Testis (tissue), 3 donors: ENCODE results near the gene TPO. TPM values are rescaled to one million over a fixed set of nuclear protein-coding genes. Genes with fewer than 3 reads are reported as not detected.

Source experiments
- DNase-seq: peaks from one replicate; pipeline ENCODE4 v3.0.0-alpha.2; 2019
- H3K27ac ChIP-seq, 2 donors: fragments of 200-600 bp; sonication (generic); one replicate each; pipeline ENCODE4 v1.5.1; 2019
- H3K27me3 ChIP-seq: fragments of 200-600 bp; sonication (generic); one replicate; pipeline ENCODE4 v1.5.1; 2019
- H3K36me3 ChIP-seq: fragments of 200-600 bp; sonication (generic); one replicate; pipeline ENCODE4 v1.5.1; 2017; ENCODE audit warnings: low read depth; ENCODE audit errors: missing control alignments
- H3K4me1 ChIP-seq: fragments of 200-600 bp; sonication (generic); one replicate; pipeline ENCODE4 v1.5.1; 2019
- H3K4me3 ChIP-seq, 2 donors: fragments of 200-600 bp; sonication (generic); one replicate each; pipeline ENCODE4 v1.5.1; 2017 to 2019
- H3K9me3 ChIP-seq: fragments of 200-600 bp; sonication (generic); one replicate; pipeline ENCODE4 v1.5.1; 2017
- POLR2A ChIP-seq: fragments of 450-650 bp; IDR thresholded peaks from one replicate; pipeline ENCODE4 v1.6.1; 2017; ENCODE audit warnings: antibody characterized with exemption, mild to moderate bottlenecking, moderate library complexity
- WGBS, 2 donors: methylation state at CpG; one replicate each; pipeline ENCODE4 v1.1.5; 2018; 5-methylcytosine and 5-hydroxymethylcytosine counted together
- intact Hi-C: fragments of 100-400 bp; cut with DNase I; formaldehyde crosslinking; loops from one replicate; pipeline ENCODE4 v1.15.1; 2023; ENCODE audit warnings: low total_unique reads
- polyA plus RNA-seq: library from polyadenylated mRNA; stranded (reverse); fragments of 350-450 nt; fragmentation: Illumina TruSeq; extraction: RNeasy Lipid Tissue Mini Kit (QIAGEN cat#74804); gene quantifications from one replicate; pipeline ENCODE4 v1.2.3, GENCODE V29; 2014; ENCODE audit warnings: low read depth, low replicate concordance; ENCODE audit not compliant: insufficient read depth
- total RNA-seq, 2 donors: library from RNA; depleted of rRNA; stranded (reverse); fragments of >200 nt; gene quantifications; one replicate each; pipeline ENCODE4 v1.2.3, GENCODE V29; 2016
- TF ChIP-seq, protein P1 (sequence below), 3 experiments: fragments of 450-650 bp in 2 of 3; fragments of 200-600 bp in 1 of 3; sonication (generic) in 1 of 3; IDR thresholded peaks; one replicate each; pipeline ENCODE4 v1.5.1; 2016 to 2019; ENCODE audit warnings: antibody characterized with exemption in 3 of 3, mild to moderate bottlenecking in 2 of 3, moderate library complexity in 1 of 3

Gene TPO
- total and polyA plus RNA-seq, 3 donors from 2014 or later, result 2.9 to 5.6 (median 2.9) TPM

DNA sequence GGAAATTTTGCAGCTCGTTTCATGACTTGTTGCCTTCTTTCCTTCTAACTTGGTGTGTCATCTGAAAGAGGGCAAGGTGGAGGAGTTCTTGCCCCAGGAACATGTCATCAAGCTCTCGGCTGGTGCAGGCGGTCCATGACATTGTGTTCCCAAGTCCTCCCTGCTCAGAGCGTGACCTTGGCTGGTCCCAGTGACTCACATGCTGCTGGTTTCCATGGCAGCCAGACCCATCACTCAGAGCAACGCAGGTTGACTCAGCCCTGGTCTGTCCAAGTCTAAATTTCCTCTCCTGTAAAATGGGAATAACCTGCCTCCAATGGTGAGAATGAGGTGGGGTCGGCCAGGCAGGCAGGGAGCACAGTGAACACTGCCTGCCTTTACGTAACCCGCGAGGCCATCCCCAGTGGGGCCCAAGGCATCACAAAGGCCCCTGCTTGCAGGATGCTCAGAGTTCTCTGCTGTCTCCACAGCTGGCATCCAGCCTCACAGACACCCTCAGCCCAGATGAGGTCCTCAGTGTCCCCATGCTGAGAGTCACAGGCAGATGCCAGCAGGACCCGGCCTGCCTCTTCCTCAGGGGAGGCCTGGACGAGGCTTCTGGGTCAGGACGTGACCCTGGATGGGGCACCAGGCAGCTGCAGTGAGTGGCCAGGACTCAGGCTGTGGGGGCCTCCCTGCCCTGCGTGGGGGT, 143.7 kb downstream of the TPO start:
- H3K27ac ChIP-seq, result no peak overlapping the region
- TF ChIP-seq, protein P1, sequence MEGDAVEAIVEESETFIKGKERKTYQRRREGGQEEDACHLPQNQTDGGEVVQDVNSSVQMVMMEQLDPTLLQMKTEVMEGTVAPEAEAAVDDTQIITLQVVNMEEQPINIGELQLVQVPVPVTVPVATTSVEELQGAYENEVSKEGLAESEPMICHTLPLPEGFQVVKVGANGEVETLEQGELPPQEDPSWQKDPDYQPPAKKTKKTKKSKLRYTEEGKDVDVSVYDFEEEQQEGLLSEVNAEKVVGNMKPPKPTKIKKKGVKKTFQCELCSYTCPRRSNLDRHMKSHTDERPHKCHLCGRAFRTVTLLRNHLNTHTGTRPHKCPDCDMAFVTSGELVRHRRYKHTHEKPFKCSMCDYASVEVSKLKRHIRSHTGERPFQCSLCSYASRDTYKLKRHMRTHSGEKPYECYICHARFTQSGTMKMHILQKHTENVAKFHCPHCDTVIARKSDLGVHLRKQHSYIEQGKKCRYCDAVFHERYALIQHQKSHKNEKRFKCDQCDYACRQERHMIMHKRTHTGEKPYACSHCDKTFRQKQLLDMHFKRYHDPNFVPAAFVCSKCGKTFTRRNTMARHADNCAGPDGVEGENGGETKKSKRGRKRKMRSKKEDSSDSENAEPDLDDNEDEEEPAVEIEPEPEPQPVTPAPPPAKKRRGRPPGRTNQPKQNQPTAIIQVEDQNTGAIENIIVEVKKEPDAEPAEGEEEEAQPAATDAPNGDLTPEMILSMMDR (IDR thresholded peaks at IDR 0.05), result no peak
- TF ChIP-seq POLR2A, result no peak
- H3K27me3 ChIP-seq, result no peaks in the 10 kb centered on the region
- no peaks in the 10 kb centered on the region for H3K36me3 ChIP-seq
- peak overlapping the region in 1 of 2 donors; percentile 16 for H3K4me3 ChIP-seq
- DNase-seq, result peak; percentile 74
- intact Hi-C loops, result no loop called here
- WGBS, 2 donors, result 71 to 72% methylated on average over 9 to 11 of the region's 13 CpGs
- no peaks in the 10 kb centered on the region for H3K9me3 ChIP-seq
- no peaks in the 10 kb centered on the region for H3K4me1 ChIP-seq

DNA sequence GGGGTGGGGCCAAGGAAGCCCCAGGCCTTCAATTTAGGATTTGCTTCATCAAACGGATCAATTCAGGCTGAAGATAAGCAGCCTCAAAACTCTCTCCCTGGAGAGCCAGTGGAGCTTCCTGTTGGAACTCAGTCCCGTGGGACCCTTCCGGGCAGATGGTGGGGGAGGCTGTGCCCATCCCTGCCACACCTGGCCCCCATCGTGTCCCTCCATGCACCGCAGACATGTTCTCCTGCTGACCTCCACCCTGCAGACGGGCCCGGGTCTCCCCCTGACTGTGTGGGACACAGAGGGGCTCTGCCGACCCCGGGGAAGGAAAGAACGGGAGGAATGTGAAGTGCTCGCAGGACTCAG, 144.2 kb downstream of the TPO start:
- no peak for DNase-seq
- Histone ChIP-seq H3K27ac (no peak overlapping the region), H3K27me3 (no peaks in the 10 kb centered on the region), H3K36me3 (no peaks in the 10 kb centered on the region), H3K9me3 (no peaks in the 10 kb centered on the region), H3K4me1 (no peaks in the 10 kb centered on the region), H3K4me3 (peak overlapping the region; percentile 12 to 16)
- WGBS, 2 donors, result 75 to 77% methylated on average over 10 to 11 of the region's 11 CpGs
- intact Hi-C loops, result no loop called here
- TF ChIP-seq POLR2A, result no peak
- TF ChIP-seq, protein P1 (IDR thresholded peaks at IDR 0.05), result no peak

DNA sequence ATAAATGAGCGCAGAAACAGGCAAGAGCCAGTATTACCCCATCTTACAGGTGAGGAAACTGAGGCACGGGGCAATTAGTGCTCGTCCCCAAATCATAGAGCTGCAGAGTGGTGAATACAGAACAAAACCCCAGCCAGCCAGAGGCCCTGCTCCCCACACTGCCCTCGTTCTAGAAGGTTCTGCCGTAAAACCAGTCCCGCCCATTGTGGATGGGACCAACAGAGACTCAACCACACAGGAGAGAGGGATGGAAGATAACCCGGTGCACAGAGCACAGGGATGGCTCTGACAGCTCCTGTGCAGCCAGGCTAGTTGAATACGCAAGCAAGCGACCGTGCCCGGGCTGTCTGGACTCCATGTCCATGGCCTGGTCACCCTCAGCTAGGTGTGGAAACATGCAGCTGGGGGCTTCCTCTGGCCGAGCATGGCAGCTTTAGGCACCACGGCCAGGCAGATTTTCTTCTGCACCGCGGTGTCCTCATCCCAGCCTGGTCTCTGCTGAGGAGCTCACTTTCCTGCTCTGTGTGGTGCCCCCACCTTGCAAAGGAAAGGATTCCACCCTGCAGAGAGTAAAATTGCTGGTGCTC, 146.4 kb downstream of the TPO start:
- intact Hi-C loops, result no loop called here
- TF ChIP-seq, protein P1 (IDR thresholded peaks at IDR 0.05), result no peak
- no peak for TF ChIP-seq POLR2A
- H3K4me1 ChIP-seq, result no peaks in the 10 kb centered on the region
- no peaks in the 10 kb centered on the region for H3K9me3 ChIP-seq
- H3K4me3 ChIP-seq, result no peak overlapping the region
- H3K27ac ChIP-seq, result no peak overlapping the region
- no peak for DNase-seq
- H3K27me3 ChIP-seq, result no peaks in the 10 kb centered on the region
- 93 to 96% methylated on average over 14 to 15 of the region's 15 CpGs for WGBS, 2 donors
- H3K36me3 ChIP-seq, result no peaks in the 10 kb centered on the region

DNA sequence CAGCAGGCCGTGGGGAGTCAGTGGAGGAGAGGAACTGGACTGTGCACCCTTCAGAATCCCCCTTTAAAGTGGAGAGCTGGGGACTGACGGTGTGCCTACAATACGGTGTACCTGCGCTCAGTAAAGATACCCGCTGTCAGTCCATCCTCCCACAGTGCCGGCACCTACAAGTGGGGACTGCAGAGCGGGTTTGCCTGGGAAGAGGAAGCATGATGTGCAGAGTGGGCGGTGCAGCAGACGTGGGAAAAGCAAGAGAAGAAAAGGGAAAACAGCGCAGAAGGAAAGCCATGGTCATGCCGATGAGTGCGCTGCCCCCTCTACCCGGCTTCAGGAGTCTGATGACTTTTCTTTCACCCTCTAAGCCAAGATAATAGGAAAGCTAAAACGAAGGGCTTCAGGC, 148.0 kb downstream of the TPO start:
- intact Hi-C loops, result no loop called here
- TF ChIP-seq, protein P1 (IDR thresholded peaks at IDR 0.05), result no peak
- TF ChIP-seq POLR2A, result no peak
- Histone ChIP-seq H3K27ac (no peak overlapping the region), H3K4me3 (no peak overlapping the region), H3K9me3 (no peaks in the 10 kb centered on the region), H3K27me3 (no peaks in the 10 kb centered on the region), H3K4me1 (no peaks in the 10 kb centered on the region), H3K36me3 (no peaks in the 10 kb centered on the region)
- WGBS, 2 donors, result 85% methylated on average over 14 of the region's 14 CpGs
- DNase-seq, result no peak
